GM21526 (cell line): ENCODE results near the gene OR6K6.

Source experiments
- ATAC-seq: cut with Tn5 transposase; IDR thresholded peaks from one replicate; pipeline ENCODE4 v1.9.1; 2021; ENCODE audit warnings: moderate library complexity; ENCODE audit not compliant: unreplicated experiment, low FRiP score

Gene OR6K6

DNA sequence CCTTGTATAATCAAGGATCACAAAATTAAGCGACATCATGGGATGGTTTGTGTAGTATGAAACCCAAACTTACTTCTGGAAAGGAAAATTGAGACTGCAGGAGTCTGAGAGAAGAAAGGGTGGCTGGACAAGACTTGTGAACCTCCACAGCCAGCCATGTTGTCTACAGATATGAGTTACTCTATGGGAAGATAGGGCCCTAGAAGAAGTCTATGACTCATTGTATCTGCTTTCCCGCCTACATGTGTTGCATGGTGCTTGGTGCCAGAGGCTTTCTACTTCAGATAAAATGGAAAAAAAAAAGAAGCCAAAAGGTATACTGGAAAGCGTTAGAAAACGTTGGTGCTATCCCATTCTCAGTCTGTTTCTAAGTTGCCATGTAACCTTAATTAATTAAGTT lies 45.2 kb downstream of the OR6K6 start:
- no peak for ATAC-seq

DNA sequence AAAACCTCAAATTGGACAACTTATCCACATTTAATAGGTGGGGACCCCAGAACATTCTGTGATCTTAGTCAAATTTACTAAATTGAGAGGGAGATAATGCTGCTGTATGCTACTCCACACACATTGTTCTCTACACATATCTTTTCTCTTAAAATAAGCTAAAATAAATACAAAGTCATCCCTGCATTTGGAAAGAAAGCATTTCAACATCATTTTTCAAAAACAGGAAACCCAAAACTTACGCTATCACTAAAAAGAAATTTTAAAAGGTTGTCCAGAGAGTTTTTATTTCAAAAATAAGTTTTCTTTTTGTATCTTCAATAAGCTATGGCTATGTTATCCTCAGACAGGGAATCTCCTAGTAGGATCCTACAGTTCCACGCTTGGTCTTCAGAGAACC lies 46.0 kb downstream of the OR6K6 start:
- ATAC-seq, result no peak

DNA sequence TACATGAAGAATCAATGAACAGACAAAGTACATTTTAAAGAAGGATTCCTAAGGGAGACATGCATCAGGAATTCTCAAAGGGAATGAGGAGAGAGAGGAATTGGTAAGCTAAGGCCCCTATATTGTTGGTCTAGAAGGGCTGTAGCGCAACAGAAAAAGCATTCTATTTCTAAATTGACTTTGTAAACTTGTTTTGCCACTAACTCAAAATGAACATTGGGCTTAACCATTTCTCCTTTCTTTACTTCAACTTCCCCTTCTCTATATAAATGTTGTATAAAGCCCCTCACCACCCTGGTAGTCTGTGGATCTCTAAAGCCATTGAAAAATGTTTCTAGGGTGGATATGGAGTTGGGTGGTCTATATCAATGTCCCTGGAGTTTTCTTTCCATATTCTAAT lies 46.9 kb downstream of the OR6K6 start:
- ATAC-seq, result no peak

DNA sequence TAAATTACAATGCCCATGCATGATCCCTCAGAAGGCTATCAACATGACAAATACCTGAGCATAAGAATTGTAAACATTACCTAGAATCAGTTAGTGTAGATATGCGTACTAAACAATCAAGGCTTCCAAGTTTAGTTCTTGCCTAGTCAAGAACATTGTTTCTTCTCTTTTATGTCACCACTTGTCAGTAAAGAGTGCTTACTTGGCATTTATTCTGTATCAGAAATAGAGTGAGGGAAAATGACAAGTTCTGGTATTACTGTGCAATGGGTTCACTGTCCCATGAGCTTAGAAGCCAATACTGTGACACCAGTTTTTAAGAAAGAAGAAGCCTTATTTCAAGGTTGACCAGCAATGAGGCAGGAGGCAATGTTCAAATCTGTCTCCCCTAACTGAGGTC lies 49.2 kb downstream of the OR6K6 start:
- no peak for ATAC-seq
